Mucosa of gallbladder (tissue), 1 donor: ENCODE results near the gene ZNF155. TPM values are rescaled to one million over a fixed set of nuclear protein-coding genes. Genes with fewer than 3 reads are reported as not detected.
A peak's percentile ranks its signal among the peaks of the same experiment; 100 is the strongest.
"Not testable (repeated sequence)": the region's sequence is repeated elsewhere in the genome, so short reads cannot be mapped to it uniquely, and the experiment has no call there.

Experiments used
- DNase-seq: peaks from one replicate; pipeline ENCODE4 v3.0.0-alpha.2; 2020; ENCODE audit warnings: low spot score
- total RNA-seq: library from RNA; stranded (reverse); gene quantifications from one replicate; pipeline ENCODE4 v1.2.1, GENCODE V29; 2021
- donor health status: DM: no; HTN: no; CAD: no.

Gene ZNF155
- 7.6 TPM for total RNA-seq

DNA sequence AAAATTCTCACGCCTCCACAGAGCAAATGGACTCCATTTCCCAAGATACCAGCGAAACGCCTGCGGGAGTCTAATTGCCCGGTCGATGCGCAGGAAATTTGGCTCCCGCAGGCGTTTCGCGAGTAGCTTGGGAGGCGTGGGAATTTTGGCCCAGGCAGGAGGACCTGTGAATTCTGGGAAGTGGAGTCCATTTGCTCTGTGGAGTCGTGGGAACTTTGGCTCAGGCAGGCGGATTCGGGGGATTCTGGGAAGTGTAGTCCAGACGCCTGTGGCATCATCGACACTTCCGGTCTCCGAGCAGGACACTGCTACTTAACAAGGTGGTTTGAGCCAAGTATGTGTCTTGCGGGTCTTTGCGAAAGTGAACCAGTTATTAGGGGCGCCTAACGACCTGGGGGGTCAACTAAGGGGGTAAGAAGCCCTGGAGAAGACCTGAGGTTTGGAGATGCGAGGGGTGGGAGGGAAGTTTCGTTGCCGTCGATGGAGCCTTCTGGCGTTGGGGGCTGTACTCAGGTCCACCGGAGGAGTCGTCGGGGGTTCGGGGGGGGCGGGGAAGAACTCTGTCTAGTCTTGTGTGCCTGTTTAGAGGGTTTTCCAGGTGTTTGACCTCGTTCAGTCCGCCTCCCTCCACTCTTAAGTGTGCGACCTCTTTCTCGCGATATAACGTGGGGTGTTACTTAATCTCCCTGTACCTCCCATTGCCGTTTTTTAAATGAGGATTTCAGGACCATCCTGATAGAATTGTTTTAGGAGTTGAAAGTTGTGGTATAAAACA, at the start of gene ZNF155:
TSS of gene ZNF155 (plus strand) at position 277 of the 775 bp plus-strand sequence. CDS start 4,356 bp downstream, outside the sequence.
- peak; percentile 95 for DNase-seq

DNA sequence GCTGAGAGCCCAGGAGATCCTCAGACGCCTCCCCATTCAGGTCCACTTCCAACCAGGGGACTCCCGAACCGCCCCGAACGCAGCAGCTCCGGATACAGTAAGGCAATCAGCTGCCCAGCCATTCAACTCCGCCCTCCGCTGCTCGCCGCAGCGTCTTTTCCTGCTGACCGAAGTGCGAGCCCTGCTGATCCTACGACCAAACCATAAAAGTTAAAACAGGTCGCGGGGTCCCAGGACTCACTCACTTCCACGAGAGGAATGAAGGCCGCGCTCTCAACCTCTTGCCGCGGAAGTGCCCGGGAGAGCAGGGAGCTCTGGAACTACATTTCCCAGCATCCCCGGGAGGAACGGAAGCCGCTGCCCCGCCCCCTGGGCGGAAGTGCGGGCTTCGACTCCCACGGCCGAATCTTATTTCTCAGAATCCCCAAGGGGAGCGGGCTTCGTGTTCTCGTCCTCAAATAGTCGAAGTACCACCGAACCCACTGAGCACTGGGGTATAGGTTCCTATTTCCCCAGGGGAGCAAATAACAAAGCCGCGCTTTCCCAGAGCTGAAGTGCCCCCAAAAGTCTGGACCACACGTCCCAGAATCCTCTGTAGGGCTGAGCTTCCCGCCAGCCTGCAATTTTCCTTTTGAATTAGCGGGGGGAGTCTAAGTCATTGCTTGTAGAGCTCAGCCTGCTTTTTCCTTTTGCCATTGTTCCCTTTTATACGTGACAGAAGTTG, 48.8 kb upstream of the ZNF155 start, which contains the start of gene ZNF45:
TSS of gene ZNF45 (minus strand) at position 298 of the 724 bp plus-strand sequence. CDS start 13,097 bp downstream, outside the sequence.
- DNase-seq, result peak; percentile 92

DNA sequence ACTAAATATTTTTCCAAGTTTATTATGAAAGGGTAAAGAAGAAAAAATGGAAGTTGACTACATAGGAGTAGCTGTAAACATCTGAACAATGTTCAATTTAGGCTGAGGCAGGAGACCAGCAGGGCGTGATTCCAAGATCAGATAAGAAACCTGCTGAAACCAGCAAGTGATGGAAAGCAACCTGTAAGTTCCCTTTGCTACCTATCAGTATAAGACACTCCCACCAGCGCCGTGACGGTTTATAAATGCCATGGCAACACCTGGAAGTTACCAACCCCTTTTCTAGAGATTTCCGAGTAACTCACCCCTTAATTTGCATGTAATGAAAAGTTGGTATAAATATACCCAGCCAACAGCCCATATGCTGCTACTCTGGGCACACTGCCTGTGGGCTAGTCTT, 47.8 kb upstream of the ZNF155 start:
- DNase-seq, result no peak

DNA sequence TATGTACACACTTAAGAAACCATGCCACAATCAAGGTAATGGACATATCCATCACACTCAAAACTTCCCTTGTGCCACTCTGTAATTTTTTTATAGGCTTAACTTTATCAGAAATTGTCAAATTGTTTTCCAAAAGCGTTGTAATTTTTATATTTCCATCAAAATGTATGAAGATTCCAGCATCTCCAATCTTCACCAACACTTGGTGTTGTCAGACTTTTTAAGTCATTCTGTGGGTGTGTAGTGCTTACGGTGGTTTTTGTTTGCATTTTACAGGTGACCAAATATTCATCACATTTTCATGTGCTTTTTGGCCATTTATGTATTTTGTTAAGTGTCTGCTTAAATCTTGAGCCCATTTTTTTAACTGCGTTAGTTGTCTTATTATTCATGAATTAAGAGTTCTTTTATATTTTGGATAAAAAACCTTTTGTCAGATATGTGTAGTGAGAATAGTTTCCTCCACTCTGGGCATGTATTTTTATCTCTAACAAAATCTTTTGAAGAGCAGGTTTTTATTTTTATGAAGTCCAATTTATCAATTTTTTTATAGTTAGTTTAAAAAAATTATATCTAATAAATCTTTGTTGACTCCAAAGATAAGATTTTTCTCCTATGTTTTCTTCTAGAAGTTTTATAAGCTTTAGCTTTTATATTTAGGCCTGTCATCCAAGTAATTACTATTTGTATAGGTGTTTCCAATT, 44.3 kb upstream of the ZNF155 start:
- no peak for DNase-seq

DNA sequence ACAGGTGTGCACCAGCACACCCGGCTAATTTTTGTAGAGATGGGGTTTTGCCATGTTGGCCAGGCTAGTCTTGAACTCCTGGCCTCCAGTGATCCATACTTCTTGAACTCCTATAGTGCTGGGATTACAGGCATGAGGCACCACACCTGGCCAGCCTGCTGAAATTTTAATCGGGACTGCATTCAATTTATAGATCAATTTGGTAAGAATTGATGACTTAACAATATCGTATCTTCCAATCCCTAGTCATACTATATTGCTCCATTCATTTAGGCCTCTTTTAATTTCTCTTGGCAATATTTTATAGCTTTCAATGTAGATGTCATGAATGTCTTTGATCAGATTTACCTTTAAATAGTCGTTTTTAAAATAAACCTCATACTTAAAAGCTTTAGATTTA, 43.3 kb upstream of the ZNF155 start:
- no peak for DNase-seq

DNA sequence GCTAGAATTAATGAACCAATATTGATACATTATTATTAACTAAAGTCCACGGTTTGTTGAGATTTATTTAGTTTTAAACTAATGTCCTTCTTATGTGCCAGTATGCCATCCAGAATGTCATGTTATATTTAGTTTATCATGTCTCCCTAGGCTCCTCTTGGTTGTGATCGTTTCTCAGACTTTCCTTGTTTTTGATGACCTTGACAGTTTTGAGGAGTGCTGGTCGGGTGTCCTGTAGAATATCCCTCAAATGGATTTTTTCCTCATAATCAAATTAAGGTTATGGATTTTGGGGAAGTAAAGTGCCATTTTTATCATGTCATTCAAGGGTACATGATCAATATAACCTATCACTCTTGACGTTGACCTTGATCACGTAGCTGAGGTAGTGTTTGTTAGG, 42.8 kb upstream of the ZNF155 start:
- no peak for DNase-seq

DNA sequence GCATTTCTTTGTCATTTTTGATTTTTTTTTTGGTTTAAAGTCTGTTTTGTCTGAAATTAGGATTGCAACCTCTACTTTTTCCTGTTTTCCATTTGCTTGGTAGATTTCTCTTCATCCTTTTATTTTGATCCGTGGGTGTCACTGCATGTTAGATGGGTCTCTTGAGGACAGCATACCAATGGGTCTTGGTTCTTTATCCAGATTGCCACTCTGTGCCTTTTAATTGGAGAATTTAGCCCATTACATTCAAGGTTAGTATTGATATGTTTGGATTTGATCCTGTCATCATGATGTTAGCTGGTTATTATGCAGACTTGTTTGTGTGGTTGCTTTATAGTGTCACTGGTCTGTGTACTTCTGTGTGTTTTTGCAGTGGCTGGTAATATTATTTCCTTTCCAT, 36.6 kb upstream of the ZNF155 start:
- not testable (repeated sequence) for DNase-seq

DNA sequence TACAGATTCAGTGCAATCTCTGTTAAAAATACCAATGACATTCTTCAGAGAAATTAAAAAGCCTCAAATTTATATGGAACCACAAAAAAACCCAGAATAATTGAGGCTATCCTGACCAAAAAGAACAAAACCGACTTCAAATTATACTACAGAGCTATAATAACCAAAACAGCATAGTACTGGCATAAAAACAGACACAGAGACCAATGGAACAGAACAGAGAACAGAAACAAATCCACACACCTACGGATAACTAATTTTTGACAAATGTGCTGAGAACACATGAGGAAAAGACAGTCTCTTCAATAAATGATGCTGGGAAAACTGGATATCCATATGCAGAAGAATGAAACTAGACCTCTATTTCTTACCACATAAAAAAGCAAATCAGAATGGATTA, 34.2 kb upstream of the ZNF155 start:
- not testable (repeated sequence) for DNase-seq

DNA sequence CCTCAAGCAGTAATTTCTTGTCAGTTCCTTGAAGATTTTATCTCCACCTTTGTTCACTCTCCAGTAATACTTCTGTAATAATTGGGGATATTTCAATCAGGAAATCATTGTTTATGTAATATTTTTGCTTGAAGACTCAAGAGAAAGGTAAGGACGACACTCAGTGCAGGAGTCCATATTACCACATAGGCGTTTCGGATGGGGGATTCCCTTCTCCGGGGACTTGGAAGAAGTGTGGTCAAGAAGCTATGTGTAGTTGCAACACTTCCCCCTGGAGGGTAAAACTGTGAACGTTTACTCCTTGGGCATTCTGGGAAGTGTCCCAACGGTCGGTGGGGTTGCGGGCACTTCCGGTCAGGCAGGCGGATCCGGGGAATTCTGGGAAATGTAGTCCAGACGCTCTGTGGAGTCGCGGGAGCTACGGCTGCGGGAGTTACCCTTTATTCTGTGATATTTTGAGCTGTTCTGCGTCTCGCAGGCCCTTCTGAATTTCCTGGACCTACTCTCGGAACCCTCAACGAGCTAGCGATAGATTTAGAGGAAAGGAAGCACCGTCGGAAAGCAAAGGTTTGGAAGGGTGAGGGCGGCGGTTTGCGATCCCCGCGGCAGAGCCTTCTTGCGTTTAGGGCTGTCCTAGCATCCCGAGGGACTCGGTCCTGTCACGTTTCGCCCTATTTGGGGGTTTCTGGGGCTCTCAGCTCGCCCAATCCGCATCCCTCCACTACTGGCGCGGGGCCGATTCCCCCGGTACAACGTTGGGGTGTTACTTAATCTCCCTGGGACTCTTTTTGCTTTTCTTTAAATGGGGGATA, 32.9 kb upstream of the ZNF155 start, which contains the start of gene ZNF221:
TSS of gene ZNF221 (plus strand) at position 395 of the 812 bp plus-strand sequence. CDS start 11,499 bp downstream, outside the sequence.
- DNase-seq, result peak; percentile 95

DNA sequence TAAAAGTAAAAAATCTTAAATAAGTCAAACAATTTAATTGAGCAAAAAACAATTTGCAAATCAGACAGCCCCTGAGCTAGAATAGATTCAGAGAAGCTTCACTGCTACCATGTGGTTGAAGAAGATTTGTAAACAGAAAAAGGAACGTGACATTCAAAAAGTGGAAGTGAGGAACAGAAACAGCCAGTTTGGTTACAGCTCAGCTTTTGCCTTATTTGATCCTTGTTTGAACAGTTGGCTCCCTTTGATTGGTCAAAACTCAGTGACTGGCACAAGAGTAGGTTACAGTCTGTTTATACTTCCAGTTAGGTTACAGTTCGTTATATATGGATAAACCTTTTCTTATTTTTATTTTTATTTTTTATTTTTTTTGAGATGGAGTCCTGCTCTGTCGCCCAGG, 27.2 kb upstream of the ZNF155 start:
- no peak for DNase-seq

DNA sequence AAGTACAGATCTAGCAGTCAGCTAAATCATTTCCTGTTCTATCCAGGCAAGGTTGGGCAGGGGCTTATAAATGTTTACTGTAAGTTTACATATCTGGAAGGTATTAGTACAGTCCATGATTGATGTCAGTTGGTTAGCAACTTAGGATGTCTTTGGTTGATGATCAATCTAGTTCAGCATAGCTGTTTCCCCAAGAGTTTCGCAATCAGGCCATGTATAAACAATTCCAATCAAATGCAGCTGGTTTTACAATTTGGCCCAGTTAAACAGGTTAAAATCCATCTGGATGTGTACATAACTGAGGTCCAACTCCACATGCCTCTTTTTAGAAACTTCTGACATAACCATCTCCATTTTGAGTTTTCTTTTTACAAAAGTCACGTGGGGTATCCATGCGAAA, 26.1 kb upstream of the ZNF155 start:
- DNase-seq, result no peak

DNA sequence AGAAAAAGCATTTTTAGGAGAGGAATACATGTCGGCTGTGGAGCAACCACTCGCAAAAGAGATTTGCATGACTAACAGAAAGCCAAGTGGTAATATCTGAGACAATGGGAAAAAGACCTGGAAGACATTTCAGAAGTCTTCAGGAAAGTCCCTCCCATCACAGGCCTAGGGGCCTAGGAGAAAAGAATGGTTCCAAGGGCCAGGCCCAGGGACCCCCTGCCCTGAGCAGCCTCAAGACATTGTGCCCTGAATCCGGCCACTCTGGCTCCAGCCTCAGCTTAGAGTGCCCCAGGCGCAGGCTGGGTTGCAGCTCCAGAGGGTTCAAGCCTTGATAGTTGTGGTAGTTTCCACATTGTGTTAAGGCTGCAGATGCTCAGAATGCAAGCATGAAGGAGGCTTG, 23.6 kb upstream of the ZNF155 start:
- DNase-seq, result no peak

DNA sequence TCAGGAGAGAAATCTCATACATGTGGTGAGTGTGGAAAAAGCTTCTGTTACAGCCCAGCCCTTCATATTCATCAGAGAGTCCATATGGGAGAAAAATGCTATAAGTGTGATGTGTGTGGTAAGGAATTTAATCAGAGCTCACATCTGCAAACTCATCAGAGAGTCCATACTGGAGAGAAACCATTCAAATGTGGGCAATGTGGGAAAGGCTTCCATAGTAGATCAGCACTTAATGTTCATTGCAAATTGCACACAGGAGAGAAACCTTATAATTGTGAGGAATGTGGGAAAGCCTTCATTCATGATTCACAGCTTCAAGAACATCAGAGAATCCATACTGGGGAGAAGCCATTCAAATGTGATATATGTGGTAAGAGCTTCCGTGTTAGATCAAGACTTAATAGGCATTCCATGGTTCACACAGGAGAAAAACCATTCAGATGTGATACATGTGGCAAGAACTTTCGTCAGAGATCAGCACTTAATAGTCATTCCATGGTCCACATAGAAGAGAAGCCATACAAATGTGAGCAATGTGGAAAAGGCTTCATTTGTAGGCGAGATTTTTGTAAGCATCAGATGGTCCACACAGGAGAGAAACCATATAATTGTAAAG, 17.8 kb upstream of the ZNF155 start:
- no peak for DNase-seq

DNA sequence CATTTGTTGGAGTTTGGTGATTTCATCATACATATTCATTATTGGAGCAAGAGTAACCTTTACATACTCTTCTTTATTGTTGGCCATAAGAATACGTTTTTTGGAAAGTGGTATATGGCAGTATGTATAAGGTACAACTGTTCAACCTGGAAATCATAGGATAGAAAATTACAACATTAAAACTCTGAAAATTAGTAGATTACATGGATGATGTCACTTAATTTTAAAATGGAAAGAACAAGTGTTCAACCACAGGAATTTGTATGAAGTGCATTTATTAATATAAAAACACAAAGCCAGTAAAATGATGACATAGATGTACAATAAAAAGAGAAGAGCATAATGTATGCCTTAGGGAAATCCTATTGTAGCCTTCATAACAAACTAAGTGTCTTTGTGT, 7.3 kb upstream of the ZNF155 start:
- DNase-seq, result no peak

DNA sequence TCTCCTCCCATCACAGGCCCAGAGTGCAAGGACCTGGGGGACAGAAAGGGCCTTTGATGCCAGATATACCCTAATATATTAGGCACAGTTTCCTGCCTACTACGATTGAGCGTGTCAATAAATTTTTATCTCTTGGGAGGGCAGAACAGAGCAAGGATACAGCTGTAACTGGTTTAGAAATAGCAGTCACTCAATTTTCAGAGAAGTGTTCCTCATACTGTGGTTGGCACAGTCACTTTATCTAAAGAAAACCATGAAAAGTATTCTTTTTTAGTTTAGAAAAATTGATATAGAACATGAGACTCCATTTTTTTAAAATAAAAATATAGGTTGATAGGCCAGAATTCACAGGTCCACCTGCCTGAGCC, 460 bp upstream of the ZNF155 start:
- DNase-seq, result no peak

DNA sequence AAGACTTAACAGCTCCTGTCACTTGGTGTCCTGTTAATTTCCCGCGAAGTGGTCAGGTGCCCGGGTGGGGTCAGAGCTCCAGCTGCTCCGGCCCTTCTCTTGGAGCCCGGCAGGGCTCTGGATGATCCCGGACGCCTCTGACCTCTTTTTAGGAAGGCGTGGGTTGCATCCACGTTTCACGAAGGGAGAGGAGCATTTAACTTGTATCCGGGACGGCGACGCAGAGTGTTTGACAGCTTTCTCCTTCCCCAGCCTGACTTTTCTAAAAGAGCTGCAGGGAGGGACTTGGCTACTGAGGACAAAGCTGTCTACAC, 656 bp downstream of the ZNF155 start:
- DNase-seq, result no peak

DNA sequence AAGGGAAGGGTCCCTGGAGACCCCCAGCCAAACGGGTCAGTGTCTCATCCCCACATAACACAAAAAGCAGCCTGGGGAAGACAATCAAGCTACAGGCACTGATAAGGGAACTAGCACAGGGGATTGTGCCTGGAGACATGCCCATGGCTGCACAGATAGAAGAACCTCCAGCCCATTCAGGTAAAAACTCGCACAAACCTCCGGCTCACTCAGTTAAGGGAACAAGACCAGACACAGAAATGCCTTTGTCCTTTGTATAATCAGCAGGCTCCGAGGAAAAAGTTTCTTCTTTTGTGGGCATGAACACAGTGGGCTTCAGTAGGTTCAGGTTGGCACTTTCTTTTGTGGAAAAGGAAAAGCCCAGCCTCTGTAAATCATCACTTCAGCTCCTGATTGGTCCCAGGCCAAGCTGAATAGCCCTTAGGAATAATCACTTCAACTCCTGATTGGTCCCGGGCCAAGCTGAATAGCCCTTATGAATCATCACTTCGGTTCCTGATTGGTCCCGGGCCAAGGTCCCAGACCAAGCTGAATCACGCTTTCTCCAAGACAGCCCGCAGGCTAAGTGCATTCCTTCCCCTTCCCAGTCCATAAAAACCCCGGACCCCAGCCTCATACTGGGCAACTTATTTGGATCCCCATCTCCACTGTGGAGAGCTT, 13.8 kb downstream of the ZNF155 start:
- no peak for DNase-seq

DNA sequence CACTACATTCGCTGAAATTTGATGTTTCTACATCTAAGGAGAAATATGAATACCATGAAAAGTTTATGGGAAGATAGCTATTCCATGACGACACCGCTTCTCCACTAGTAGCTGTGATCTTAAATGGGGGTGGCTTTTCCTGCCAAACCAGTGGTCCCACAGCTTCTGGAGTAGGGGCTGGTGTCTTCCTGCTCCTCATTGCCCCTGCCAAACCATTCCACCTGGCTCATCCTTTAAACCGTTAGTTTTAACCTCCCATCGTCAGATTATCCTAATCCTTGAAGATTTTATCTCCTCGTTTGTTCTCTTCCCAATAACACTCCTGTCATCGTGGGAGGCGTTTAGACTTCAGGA, 18.2 kb downstream of the ZNF155 start:
- no peak for DNase-seq

DNA sequence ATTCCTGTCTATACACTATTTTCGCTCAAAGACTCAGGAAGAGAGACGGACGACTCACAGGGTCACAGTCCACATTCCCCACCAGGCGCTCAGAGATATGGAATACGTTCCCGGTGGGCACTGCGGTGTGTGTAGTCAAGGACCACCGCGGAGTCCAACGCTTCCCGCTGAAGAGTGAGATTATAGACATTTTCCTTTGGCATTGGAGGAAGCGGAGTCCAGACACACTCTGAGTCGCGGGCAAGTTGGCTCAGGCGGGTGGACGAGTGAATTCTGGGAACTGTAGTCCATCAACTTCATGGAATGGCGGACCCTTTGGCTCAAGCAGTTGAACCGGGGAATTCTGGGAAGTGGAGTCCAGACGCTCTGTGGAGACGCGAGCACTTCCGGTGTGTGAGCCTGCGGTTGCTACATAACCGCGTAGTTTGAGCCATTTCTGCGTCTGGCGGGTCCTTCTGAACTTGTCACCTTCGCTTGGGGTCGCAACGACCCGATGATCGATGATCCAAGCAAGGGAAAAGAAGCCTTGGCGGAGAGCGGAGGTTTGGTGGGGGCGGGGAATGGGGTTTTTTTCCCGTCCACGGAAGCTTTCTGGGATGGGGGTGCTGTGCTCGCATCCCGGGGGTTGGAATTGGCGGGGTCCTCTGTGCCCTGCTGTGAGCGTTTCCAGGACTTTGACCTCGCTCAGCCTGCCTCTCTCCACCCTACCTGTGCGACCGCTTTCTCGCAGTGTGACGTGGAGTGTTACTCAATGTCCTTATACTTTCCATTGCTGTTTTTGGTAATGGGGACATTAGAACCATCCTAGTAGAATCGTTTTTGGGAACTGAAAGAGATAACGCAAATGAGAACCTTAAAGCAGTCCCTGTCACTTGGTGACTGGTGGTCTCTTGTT, 18.8 kb downstream of the ZNF155 start, which contains the start of gene ZNF230:
TSS of gene ZNF230 (plus strand) at position 392 of the 895 bp plus-strand sequence. CDS start 4,122 bp downstream, outside the sequence.
- DNase-seq, result peak; percentile 95
